AG09309 (cell line): ENCODE results near the gene ST6GAL1.
"Not testable (repeated sequence)": the region's sequence is repeated elsewhere in the genome, so short reads cannot be mapped to it uniquely, and the experiment has no call there.

Experiments
- DNase-seq: peaks from one replicate; pipeline ENCODE4 v3.0.0-alpha.2; 2010; ENCODE audit warnings: low read depth
- H3K4me3 ChIP-seq: 2 replicates; pipeline ENCODE4 v1.5.1; 2011; ENCODE audit warnings: mild to moderate bottlenecking, low read depth, low read length, moderate library complexity; ENCODE audit not compliant: control insufficient read depth
- TF ChIP-seq, protein P1 (sequence below): IDR thresholded peaks from 2 replicates; pipeline ENCODE4 v1.5.1; 2011; ENCODE audit warnings: mild to moderate bottlenecking, low read depth, low read length, inconsistent platforms; ENCODE audit not compliant: insufficient read depth, control insufficient read depth; ENCODE audit errors: missing control alignments

Gene ST6GAL1

DNA sequence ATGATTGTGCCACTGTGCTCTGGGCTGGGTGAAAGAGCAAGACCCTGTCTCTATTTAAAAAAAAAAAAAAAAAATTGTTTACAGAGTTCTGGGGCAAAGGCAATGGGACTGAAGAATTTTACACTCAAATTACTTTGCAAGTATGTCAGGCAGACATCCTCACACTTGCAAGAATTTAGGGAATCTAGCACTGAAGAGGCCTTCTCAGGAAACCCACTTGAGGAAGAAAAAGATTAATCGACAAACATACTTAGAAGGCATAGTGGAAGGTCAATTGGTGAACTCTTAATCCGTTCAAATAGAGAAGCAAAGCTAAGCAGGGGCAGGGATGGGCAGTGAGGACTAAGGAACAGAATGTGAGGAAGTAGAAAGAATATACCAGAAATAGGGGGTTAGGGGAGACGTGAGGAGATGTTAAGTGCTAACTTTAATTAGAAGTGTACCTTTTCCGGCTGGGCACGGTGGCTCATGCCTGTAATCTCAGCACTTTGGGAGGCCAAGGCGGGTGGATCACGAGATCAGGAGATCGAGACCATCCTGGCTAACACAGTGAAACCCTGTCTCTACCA, 15.0 kb downstream of the ST6GAL1 start:
- H3K4me3 ChIP-seq: no peak overlapping the region
- TF ChIP-seq, protein P1, sequence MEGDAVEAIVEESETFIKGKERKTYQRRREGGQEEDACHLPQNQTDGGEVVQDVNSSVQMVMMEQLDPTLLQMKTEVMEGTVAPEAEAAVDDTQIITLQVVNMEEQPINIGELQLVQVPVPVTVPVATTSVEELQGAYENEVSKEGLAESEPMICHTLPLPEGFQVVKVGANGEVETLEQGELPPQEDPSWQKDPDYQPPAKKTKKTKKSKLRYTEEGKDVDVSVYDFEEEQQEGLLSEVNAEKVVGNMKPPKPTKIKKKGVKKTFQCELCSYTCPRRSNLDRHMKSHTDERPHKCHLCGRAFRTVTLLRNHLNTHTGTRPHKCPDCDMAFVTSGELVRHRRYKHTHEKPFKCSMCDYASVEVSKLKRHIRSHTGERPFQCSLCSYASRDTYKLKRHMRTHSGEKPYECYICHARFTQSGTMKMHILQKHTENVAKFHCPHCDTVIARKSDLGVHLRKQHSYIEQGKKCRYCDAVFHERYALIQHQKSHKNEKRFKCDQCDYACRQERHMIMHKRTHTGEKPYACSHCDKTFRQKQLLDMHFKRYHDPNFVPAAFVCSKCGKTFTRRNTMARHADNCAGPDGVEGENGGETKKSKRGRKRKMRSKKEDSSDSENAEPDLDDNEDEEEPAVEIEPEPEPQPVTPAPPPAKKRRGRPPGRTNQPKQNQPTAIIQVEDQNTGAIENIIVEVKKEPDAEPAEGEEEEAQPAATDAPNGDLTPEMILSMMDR: no peak
- DNase-seq: no peak

DNA sequence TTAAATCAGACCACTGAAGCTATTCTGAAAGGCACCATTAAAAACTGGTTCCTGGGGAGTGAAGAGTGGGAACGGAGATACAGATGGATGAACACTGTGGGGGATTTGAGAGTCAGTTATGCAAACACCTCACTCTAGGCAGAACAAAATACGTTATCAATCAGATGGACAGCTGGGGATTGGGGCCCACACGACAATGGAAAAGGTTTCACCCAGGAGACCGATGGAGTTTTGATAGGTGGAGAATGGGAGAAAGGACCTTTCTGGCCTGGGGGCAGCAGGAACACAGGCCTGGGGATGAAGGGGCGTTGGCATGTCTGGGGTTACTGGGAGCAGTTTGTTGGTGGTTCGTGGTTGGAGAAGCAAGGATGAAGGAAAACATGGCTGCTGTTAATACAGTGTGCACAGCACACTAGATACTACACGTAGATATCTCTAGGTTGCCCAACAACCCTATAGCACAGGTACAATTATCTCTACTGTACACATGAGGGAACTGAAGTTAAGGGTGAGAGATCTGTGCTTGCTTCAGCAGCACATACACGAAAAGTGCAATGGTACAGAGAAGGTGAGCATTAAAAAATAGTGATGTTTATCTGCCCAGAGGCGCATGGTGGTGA, 16.5 kb downstream of the ST6GAL1 start:
- no peak overlapping the region for H3K4me3 ChIP-seq
- TF ChIP-seq, protein P1: no peak
- no peak for DNase-seq

DNA sequence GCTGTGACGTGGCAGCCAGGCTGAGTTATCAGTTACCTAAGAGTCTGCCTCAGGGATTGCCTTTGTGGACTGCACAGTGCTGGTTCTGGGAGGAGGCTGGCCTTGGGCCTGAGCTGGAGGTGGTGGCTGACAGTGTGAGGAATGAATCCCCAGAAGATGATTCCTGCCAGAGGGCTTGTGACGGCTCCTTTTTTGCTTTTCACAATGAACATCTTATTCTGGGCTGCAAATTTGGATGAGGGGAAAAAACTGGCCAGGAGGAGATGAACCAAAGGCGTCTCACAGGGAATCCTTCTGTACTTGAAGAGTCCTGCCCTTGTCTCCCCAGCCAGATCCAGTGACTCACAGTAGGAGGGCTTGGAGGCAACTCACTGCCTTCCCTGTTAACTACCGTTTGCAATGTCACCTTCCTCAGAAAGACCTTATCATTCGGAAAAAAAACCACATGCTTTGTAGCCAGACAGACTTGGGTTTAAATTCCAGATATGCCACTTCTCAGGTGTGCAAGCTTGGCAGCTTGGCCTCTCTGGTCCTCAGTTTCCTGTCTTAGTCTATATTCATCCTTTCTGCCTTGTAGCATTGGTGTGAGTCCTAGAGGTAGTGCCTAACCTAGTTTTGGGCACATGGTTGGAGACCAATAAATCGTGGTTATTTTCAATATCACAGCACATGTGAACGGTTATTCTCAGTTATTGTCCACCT, 19.1 kb downstream of the ST6GAL1 start:
- TF ChIP-seq, protein P1: no peak
- no peak overlapping the region for H3K4me3 ChIP-seq
- DNase-seq: no peak

DNA sequence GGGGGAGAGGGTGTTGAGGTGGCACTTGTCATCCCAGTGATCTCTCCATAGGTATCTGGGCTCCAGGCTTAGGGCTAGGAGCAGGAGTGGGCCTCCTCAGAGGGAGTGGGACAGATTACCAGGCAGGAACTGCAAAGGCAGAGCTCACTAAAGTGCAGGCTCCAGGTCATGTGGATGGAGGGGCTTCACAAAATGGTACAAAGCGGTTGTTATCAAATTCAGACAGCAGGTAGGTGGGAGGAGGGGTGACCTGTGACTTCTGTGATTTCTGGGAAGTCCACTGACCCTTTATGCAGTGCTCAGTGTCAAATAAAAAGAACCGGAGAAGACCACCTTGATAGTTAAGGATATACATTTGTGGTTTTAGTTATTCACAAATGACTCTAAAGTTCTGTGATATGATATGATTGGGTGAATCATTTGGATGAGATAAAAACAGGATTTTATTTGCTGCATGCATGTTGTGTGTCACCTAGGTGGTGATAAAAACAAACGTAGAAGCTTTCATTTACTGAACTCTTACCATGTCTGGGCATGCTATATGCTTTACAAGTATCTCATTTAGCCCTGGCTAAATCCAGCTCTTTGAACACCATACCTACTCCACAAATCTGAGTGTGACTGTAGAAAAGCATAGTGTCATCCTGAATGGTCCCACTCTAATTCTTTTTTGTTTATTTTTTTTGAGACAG, 20.2 kb downstream of the ST6GAL1 start:
- no peak overlapping the region for H3K4me3 ChIP-seq
- TF ChIP-seq, protein P1: no peak
- no peak for DNase-seq

DNA sequence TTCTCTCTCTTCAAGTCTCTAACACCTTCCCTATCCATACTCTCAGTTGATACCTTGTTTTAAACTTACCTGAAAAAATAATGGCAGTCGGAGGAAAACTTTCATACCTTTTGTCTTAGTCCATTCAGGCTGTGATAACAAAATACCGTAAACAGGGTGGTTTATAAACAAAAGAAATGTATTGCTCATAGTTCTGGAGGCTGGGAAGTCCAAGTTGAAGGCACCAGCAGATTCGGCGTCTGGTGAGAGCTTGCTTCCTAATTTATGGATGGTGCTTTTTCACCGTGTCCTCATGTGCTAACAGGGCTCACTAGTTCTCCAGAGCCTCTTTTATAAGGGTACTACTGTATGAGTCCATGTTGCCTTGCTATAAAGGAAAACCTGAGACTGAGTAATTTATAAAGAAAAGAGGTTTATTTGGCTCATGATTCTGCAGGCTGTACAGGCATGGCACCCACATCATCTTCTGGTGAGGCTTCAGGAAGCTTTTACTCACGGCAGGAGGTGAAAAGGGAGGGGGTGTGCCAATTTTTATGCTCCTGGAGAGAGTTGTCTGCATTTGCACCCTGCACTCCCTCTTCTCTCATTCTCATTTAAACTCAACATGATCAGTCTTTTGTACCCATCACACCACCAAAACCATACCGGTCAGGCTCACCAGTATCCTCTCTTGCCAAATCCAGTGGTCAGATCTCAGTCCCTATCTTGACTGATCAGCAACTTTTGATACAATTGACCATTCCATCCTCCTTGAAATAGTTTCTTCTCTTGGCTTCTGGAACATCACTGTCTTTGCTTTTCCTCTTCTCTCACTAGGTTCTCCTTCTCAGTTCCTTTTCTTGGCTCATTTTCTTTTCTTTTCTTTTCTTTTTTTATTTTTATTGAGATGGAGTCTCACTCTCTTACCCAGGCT, 21.6 kb downstream of the ST6GAL1 start:
- TF ChIP-seq, protein P1: no peak
- DNase-seq: no peak
- no peak overlapping the region for H3K4me3 ChIP-seq

DNA sequence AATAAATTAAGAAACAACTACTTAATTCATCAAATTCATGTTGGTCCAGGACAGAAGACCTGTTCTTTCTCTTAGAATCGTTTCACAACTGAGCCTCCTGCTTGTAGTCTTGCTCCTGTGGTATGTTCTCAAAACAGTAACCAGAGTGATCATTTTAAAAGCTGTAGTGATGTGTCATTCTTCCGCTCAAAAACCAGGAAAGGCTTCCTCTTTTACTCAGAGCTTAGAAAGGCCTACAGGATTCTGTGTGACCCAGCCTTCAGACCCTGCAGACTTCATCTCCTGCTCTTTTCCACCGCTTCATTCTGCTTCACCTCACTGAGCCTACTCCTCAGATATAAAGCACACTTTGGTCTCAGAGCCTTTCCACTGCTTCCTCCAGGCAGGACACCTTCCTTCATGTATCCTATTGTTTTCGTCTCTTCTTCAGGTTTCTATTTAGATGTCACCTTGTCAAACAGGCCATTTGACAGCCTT, 22.7 kb downstream of the ST6GAL1 start:
- no peak for DNase-seq
- TF ChIP-seq, protein P1: no peak
- H3K4me3 ChIP-seq: no peak overlapping the region

DNA sequence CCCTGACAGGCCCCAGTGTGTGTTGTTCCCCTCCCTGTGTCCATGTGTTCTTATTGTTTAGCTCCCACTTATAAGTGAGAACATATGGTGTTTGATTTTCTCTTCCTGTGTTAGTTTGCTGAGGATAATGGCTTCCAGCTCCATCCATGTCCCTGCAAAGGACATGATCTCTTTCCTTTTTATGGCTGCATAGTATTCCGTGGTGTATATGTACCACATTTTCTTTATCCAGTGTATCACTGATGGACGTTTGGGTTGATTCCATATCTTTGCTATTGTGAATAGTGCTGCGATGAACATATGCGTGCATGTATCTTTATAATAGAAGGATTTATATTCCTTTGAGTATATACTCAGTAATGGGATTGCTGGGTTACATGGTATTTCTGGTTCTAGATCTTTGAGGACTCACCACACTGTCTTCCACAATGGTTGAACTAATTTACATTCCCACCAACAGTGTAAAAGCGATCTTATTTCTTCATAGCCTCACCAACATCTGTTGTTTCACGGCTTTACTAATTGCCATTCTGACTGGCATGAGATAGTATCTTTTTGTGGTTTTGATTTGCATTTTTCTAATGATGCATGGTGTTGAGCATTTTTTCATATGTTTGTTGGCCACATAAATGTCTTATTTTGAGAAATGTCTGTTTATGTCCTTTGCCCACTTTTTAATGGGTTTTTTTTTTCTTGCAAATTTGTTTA, 23.8 kb downstream of the ST6GAL1 start:
- not testable (repeated sequence) for H3K4me3 ChIP-seq, DNase-seq
